Bronchial epithelial cell (primary cell): Measurements from ENCODE around the gene CASP3. TPM values are rescaled to one million over a fixed set of nuclear protein-coding genes. Genes with fewer than 3 reads are reported as not detected.

Experiments used
- DNase-seq: peaks from one replicate; pipeline ENCODE4 v3.0.0-alpha.2; 2010; ENCODE audit warnings: low read depth
- FAIRE-seq: peaks from 2 replicates; lab custom pipeline; 2011; peaks lifted over from hg19 to GRCh38; lab: Jason Lieb, UNC
- H3K27me3 ChIP-seq: 2 replicates; pipeline ENCODE4 v1.5.1; 2011; ENCODE audit warnings: low read length; ENCODE audit not compliant: control insufficient read depth, insufficient read depth
- H3K36me3 ChIP-seq: 2 replicates; pipeline ENCODE4 v1.5.1; 2011; ENCODE audit warnings: low read length; ENCODE audit not compliant: control insufficient read depth, insufficient read depth
- H3K4me3 ChIP-seq: 2 replicates; pipeline ENCODE4 v1.5.1; 2011; ENCODE audit warnings: mild to moderate bottlenecking, low read depth, low read length, control low read depth
- CTCF ChIP-seq: IDR thresholded peaks from 2 replicates; pipeline ENCODE4 v1.5.1; 2011; ENCODE audit warnings: mild to moderate bottlenecking, moderate library complexity, low read length, control low read depth, inconsistent platforms; ENCODE audit not compliant: insufficient read depth, severe bottlenecking
- total RNA-seq: library from RNA; depleted of rRNA; stranded (reverse); fragments of >200 nt; gene quantifications from 2 replicates; pipeline ENCODE4 v1.2.1, GENCODE V29; 2014

CASP3 gene
- total RNA-seq, 1 donor from 2014 or later, result 23.7 TPM

DNA sequence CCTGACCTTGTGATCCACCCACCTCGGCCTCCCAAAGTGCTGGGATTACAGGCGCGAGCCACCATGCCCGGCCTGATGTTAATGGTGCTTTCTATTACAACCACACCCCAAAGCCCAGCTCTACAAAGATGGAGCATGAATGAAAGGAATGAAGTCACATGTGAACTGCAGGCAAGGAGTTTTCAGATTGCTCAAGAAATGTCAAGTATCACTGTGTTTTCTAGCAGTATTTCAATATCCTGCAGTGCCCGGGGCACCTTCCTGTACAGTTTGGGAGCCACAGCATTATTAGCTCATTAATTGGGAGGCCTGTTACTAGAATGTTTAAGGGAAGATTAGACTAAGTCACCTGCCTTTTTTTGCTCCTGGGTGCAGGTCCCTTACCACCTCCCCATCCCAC is 40.4 kb upstream of the CASP3 start:
- H3K4me3 ChIP-seq, result no peak overlapping the region
- TF ChIP-seq CTCF, result no peak
- FAIRE-seq (no peak), DNase-seq (no peak)
- H3K27me3 ChIP-seq, result no peaks in the 10 kb centered on the region
- peaks cover 1% of the 10 kb centered on the region for H3K36me3 ChIP-seq

GRCh38 chr4:184688447-184688846 is 39.2 kb upstream of the CASP3 start:
- peaks cover 1% of the 10 kb centered on the region for H3K36me3 ChIP-seq
- no peak for TF ChIP-seq CTCF
- H3K4me3 ChIP-seq, result no peak overlapping the region
- H3K27me3 ChIP-seq, result no peaks in the 10 kb centered on the region
- FAIRE-seq (peak; percentile 92), DNase-seq (peak; percentile 97)

GRCh38 chr4:184688005-184688404 is 38.8 kb upstream of the CASP3 start:
- FAIRE-seq (no peak), DNase-seq (no peak)
- Histone ChIP-seq H3K27me3 (no peaks in the 10 kb centered on the region), H3K36me3 (peaks cover 1% of the 10 kb centered on the region), H3K4me3 (no peak overlapping the region)
- TF ChIP-seq CTCF, result no peak

DNA sequence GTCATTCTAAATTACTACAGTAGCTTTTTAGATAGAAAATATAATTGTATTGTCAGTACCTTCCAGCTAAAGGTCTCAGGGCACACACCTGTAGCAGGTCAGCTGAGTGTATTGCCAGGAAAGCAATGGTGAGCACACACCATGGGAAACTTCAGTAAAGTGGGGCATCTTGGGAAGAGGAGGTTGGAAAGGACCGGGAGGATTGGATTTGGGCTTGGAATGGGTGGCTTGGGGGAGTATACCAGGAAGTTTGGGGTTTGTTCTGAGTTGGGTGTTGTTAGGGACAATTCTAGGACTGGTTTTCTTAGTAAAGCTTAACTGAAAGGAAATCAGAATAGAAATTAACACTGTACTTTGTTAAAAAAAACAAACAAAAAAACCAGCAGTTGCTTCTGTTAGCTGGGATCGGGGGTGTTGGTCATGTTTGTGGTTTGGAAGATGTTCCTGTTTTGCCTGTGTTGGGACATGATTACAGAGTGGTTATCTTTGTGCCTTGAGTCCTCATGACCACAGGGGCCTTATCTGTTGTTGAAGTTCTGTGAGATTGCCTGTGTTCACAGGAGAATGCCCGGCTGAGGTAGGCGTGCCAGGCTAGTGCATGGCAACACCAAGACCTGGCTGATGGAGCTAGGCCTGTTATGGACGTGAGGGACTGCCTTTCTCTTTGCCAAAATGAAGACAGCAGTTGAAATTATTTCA is 35.4 kb upstream of the CASP3 start:
- no peak for TF ChIP-seq CTCF
- peaks cover 1% of the 10 kb centered on the region for H3K36me3 ChIP-seq
- H3K4me3 ChIP-seq, result no peak overlapping the region
- no peaks in the 10 kb centered on the region for H3K27me3 ChIP-seq
- peak; percentile 11 for DNase-seq
- FAIRE-seq, result no peak

GRCh38 chr4:184681916-184682315 is 32.7 kb upstream of the CASP3 start:
- no peak for TF ChIP-seq CTCF
- H3K4me3 ChIP-seq, result no peak overlapping the region
- FAIRE-seq (peak; percentile 28), DNase-seq (no peak)
- H3K36me3 ChIP-seq, result peaks cover 1% of the 10 kb centered on the region
- no peaks in the 10 kb centered on the region for H3K27me3 ChIP-seq

DNA sequence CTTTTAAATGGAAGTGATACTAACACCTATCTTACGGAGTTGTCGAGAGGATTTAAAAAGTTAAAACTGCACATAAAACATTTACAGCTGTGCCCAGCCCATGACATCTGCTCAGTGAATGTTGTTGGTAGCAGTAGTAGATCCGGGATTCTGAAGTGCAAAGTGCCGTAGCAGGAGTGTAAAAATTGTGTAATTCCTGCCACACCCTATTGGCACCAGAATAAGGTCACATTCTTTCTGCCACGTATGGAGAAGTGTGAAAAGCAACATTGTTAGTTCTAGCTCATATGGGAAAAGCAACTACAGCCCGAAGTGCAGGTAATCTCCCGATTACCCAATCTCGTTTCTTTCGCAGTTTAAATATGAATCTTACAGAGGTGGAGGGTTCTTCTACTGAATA is 31.5 kb upstream of the CASP3 start:
- Histone ChIP-seq H3K36me3 (no peaks in the 10 kb centered on the region), H3K4me3 (no peak overlapping the region), H3K27me3 (no peaks in the 10 kb centered on the region)
- TF ChIP-seq CTCF, result no peak
- DNase-seq (peak; percentile 67), FAIRE-seq (no peak)
